Calu3 (cell line): ENCODE measurements around the gene FARS2. TPM values are rescaled to one million over a fixed set of nuclear protein-coding genes. Genes with fewer than 3 reads are reported as not detected.

Experiments used
- BruUV-seq: library from RNA; stranded (reverse); fragments of 400-500 nt; replicated peaks from 2 replicates; lab custom pipeline; 2021; lab: Mats Ljungman, UMichigan
- CTCF ChIA-PET: fragments of 300-600 bp; sonication (Branson Sonifier 250); formaldehyde crosslinking; loops from one replicate; lab custom pipeline; 2022; ENCODE audit warnings: antibody characterized with exemption; lab: Charles Lee
- DNase-seq: peaks from one replicate; pipeline ENCODE4 v3.0.0; 2022
- H3K27ac Mint-ChIP-seq: one replicate; pipeline ENCODE4 v1.8.0; 2022; ENCODE audit warnings: mixed read lengths; ENCODE audit not compliant: unreplicated experiment
- H3K27me3 Mint-ChIP-seq: one replicate; pipeline ENCODE4 v1.8.0; 2022; ENCODE audit warnings: mixed read lengths; ENCODE audit not compliant: unreplicated experiment
- H3K36me3 Mint-ChIP-seq: one replicate; pipeline ENCODE4 v1.8.0; 2022; ENCODE audit warnings: mild to moderate bottlenecking, moderate library complexity, mixed read lengths; ENCODE audit not compliant: insufficient read depth, unreplicated experiment
- H3K4me1 Mint-ChIP-seq: one replicate; pipeline ENCODE4 v1.8.0; 2022; ENCODE audit warnings: mild to moderate bottlenecking, low read depth, mixed read lengths; ENCODE audit not compliant: unreplicated experiment
- H3K4me3 Mint-ChIP-seq: one replicate; pipeline ENCODE4 v1.8.0; 2022; ENCODE audit warnings: mild to moderate bottlenecking, low read depth, moderate library complexity, mixed read lengths; ENCODE audit not compliant: unreplicated experiment
- H3K9me3 Mint-ChIP-seq: one replicate; pipeline ENCODE4 v1.8.0; 2022; ENCODE audit warnings: low read depth, mixed read lengths; ENCODE audit not compliant: unreplicated experiment
- intact Hi-C: fragments of 100-400 bp; cut with micrococcal nuclease; formaldehyde crosslinking; loops from one replicate; pipeline ENCODE4 v1.10.0; 2022; ENCODE audit not compliant: unreplicated experiment
- total RNA-seq: library from RNA; stranded (reverse); gene quantifications from 2 replicates; pipeline ENCODE4 v1.2.3, GENCODE V29; 2022
- TF ChIP-seq, protein P1 (sequence below): fragments of 200-600 bp; IDR thresholded peaks from one replicate; pipeline ENCODE4 v1.8.0; 2022; ENCODE audit warnings: antibody characterized with exemption; ENCODE audit not compliant: unreplicated experiment

Gene FARS2
- total RNA-seq, 1 experiment from 2014 or later: 13.4 TPM

GRCh38 chr6:5731435-5731834 is 470.1 kb downstream of the FARS2 start:
- H3K36me3 Mint-ChIP-seq: no peaks in the 10 kb centered on the region
- CTCF ChIA-PET: no interaction called here
- no TSS peak for BruUV-seq
- H3K4me3 Mint-ChIP-seq: no peak overlapping the region
- no peak for DNase-seq
- intact Hi-C loops: no loop called here
- H3K27ac Mint-ChIP-seq: no peak overlapping the region
- H3K4me1 Mint-ChIP-seq: no peaks in the 10 kb centered on the region
- TF ChIP-seq, protein P1, sequence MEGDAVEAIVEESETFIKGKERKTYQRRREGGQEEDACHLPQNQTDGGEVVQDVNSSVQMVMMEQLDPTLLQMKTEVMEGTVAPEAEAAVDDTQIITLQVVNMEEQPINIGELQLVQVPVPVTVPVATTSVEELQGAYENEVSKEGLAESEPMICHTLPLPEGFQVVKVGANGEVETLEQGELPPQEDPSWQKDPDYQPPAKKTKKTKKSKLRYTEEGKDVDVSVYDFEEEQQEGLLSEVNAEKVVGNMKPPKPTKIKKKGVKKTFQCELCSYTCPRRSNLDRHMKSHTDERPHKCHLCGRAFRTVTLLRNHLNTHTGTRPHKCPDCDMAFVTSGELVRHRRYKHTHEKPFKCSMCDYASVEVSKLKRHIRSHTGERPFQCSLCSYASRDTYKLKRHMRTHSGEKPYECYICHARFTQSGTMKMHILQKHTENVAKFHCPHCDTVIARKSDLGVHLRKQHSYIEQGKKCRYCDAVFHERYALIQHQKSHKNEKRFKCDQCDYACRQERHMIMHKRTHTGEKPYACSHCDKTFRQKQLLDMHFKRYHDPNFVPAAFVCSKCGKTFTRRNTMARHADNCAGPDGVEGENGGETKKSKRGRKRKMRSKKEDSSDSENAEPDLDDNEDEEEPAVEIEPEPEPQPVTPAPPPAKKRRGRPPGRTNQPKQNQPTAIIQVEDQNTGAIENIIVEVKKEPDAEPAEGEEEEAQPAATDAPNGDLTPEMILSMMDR: no peak
- H3K27me3 Mint-ChIP-seq: no peaks in the 10 kb centered on the region
- no peaks in the 10 kb centered on the region for H3K9me3 Mint-ChIP-seq

DNA sequence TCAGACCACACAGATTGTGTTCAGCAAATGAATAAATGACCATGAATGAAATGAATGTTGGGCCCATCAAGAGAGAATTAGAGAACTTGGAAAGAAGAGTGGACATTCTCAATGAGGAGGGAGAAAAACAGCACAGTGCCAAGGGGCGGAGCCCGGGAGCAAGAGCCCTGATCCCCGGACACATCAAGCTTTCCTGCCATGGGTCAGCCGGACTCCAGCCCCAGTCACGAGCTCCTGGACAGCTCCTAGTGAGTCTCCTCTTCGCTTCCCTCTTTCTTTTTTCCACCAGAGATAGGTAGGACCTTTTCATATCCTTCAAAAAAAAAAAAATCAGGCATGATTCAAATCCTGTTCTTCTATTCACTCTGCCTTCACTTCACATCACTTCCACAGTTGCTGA is 471.2 kb downstream of the FARS2 start:
- TF ChIP-seq, protein P1: no peak
- DNase-seq: no peak
- no peaks in the 10 kb centered on the region for H3K9me3 Mint-ChIP-seq
- H3K36me3 Mint-ChIP-seq: no peaks in the 10 kb centered on the region
- H3K27me3 Mint-ChIP-seq: no peaks in the 10 kb centered on the region
- no peaks in the 10 kb centered on the region for H3K4me1 Mint-ChIP-seq
- H3K27ac Mint-ChIP-seq: no peak overlapping the region
- CTCF ChIA-PET: no interaction called here
- BruUV-seq: no TSS peak
- H3K4me3 Mint-ChIP-seq: no peak overlapping the region
- intact Hi-C loops: no loop called here

DNA sequence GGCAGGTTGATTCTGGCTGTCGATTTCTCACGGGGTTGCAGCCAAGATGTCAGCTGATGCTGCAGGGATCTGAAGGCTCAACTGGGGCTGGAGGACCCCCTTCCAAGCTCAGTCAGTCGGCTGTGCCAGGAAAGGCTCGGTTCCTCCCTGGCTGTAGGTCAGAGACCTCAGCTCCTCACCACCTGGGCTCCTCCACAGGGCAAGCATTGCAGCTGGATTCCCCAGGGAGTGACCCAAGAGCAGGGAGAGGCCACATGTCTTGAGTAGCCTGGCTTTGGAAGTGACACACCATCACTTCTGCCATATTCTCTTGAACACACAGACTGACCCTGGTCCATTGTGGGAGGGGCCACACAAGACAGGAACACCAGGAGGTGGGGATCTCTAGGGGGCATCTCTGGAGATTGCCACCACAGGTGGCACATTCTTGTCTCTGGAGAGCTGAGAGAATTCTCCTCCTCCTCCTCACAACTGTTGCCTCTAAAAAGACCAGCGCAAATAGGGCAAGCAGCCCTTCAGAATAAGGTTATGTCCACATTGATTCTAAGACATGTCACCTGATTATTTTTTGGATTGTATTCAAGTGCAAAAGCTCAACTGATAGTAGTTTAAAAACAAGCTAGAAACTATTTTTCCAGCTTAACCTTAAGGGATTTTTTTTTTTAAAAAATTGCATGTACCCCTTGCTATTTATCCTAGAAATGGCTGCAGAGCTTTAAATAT is 474.9 kb downstream of the FARS2 start:
- CTCF ChIA-PET: no interaction called here
- DNase-seq: no peak
- no peaks in the 10 kb centered on the region for H3K4me1 Mint-ChIP-seq
- no TSS peak for BruUV-seq
- no peaks in the 10 kb centered on the region for H3K27me3 Mint-ChIP-seq
- TF ChIP-seq, protein P1: no peak
- intact Hi-C loops: no loop called here
- H3K4me3 Mint-ChIP-seq: no peak overlapping the region
- H3K36me3 Mint-ChIP-seq: no peaks in the 10 kb centered on the region
- no peak overlapping the region for H3K27ac Mint-ChIP-seq
- H3K9me3 Mint-ChIP-seq: no peaks in the 10 kb centered on the region

- H3K9me3 Mint-ChIP-seq: no peaks in the 10 kb centered on the region
- BruUV-seq: no TSS peak
These were observed 476.1 kb downstream of the FARS2 start for GRCh38 chr6:5737460-5737859.

More at GRCh38 chr6:5737460-5737859, 476.1 kb downstream of the FARS2 start:
- DNase-seq: no peak
- no peak overlapping the region for H3K27ac Mint-ChIP-seq
- no peaks in the 10 kb centered on the region for H3K4me1 Mint-ChIP-seq
- TF ChIP-seq, protein P1: no peak
- no peaks in the 10 kb centered on the region for H3K27me3 Mint-ChIP-seq
- no peaks in the 10 kb centered on the region for H3K36me3 Mint-ChIP-seq
- intact Hi-C loops: no loop called here
- no peak overlapping the region for H3K4me3 Mint-ChIP-seq
- CTCF ChIA-PET: no interaction called here
